Tibial nerve (tissue), 3 donors: ENCODE results near the gene SLC15A4.

Experiments
- POLR2A ChIP-seq, 2 donors: fragments of 450-650 bp; IDR thresholded peaks; one replicate each; pipeline ENCODE4 v1.6.1; 2017; ENCODE audit warnings: antibody characterized with exemption in 2 of 2, mild to moderate bottlenecking in 2 of 2, moderate library complexity in 2 of 2
- TF ChIP-seq, protein P1 (sequence below), 5 experiments: fragments of 200-600 bp in 3 of 5; fragments of 450-650 bp in 2 of 5; sonication (generic) in 3 of 5; IDR thresholded peaks; one replicate each; pipeline ENCODE4 v1.5.1; 2016 to 2019; ENCODE audit warnings: antibody characterized with exemption in 5 of 5, mild to moderate bottlenecking in 3 of 5, moderate library complexity in 2 of 5

DNA sequence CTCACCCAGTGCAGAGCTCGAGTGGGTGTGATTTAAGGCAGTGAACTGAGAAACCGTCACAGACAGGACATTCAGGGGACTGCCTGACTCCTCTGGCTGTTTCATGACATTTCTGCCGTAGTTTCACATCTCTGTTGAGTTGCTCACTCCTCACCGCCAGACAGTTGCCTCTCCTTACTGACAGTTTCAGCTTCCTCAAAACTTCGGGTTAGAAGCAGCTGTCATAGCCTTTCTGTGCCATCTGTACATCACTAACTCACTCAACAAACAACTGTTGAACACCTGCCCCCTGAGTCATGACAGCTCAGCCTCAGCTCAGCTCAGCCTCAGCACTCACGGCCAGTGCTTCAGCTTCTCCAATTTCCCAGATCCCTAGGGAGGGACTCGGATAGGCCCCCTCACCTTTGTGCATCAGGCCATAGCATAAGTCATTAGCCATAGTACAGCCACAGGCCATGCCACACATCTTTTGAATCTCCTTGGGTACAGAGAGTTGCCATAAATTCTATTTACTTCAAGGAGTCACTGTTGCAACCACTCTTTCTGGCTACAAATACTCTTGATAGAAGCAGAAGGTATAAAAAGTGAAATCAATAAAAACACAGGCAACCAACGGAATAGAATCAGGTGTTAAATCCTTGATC lies 6.2 kb upstream of the SLC15A4 start:
- TF ChIP-seq, protein P1, sequence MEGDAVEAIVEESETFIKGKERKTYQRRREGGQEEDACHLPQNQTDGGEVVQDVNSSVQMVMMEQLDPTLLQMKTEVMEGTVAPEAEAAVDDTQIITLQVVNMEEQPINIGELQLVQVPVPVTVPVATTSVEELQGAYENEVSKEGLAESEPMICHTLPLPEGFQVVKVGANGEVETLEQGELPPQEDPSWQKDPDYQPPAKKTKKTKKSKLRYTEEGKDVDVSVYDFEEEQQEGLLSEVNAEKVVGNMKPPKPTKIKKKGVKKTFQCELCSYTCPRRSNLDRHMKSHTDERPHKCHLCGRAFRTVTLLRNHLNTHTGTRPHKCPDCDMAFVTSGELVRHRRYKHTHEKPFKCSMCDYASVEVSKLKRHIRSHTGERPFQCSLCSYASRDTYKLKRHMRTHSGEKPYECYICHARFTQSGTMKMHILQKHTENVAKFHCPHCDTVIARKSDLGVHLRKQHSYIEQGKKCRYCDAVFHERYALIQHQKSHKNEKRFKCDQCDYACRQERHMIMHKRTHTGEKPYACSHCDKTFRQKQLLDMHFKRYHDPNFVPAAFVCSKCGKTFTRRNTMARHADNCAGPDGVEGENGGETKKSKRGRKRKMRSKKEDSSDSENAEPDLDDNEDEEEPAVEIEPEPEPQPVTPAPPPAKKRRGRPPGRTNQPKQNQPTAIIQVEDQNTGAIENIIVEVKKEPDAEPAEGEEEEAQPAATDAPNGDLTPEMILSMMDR (IDR thresholded peaks at IDR 0.05), result no peak
- TF ChIP-seq POLR2A (IDR thresholded peaks at IDR 0.05), result no peak
